Cerebellar nuclear complex (tissue), 1 donor: Measurements from ENCODE around the gene OR56B4.

Experiments used
- DNase-seq, 2 experiments: peaks; one replicate each; lab custom pipeline; 2025; lab: John Stamatoyannopoulos, UW

Gene OR56B4

DNA sequence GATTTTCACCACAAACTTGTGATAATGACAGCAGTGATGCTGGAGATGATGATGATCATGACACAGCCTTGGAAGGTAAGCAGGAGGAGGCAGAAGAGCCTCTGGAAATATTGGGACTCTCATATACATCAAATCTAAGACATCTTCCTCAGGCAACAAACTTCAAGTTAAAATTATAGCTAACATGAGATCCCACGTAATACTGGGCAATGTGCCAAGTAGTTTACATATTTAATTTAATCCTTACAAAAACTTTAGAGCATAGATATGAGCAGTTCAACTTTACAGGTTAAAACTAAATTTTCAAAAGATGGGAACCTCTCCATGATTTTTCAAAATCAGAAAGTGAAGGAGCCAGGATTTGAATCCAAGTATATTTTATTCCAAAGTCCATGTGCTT is 43.6 kb downstream of the OR56B4 start:
- no peak for DNase-seq

DNA sequence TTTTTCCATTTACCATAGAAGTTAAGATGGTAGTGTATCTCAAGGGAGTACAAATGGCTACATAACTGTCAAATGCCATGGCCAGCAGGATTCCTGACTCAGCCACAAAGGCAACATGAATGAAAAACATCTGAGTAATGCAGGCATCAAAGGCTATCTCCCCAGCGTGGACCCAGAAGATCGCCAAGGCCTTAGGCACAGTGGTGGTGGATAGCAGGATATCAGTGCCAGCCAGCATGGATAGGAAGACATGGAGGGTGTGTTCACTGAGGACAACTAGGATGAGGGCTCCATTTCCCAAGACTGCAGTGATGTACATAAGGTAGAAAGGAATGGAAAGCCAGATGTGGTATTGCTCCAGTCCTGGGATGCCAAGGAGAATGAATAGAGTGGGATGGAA is 44.6 kb downstream of the OR56B4 start:
- no peak for DNase-seq

DNA sequence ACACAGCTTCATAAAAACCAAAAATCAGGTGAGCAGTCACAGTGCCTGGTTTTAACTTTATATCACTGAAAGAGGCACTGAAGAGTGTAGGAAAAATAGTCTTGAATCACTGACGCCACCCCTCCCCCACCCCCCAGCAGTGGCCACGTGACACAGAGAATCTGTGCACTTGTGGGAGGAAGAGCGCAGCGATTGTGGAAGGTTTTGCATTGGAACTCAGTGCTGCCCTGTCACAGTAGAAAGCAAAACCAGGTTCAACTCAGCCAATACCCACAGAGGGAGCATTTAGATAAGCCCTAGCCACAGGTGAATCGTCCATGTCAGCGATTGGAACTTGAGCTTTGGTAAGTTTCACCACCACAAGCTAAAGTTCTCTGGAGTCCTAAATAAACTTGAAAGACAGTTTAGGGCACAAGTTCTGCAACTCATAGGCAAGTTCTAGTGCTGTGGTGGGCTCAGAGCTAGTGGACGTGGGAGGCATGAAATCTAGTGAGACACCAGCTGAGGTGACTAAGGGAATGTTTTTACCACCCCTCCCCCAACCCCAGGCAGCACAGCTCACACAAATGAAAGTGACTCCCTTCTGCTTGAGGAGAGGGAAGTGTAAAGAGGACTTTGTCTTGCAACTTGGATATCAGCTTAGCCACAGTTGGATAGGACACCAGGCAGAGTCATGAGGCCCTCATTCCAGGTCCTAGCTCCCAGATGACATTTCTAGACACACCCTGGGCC is 49.3 kb downstream of the OR56B4 start:
- no peak for DNase-seq
